Measurements from ENCODE around the gene FERMT3.
"Not testable (repeated sequence)": the region's sequence is repeated elsewhere in the genome, so short reads cannot be mapped to it uniquely, and the experiment has no call there.

Gene FERMT3

GRCh38 chr11:64206457-64207255, at the start of gene FERMT3:
Gene FERMT3, plus strand, starts transcription at chr11:64206721. Its CDS starts 644 bp downstream, at chr11:64207365.
- ChIA-PET CTCF (interaction anchor here (0.7 to 3.0 kb wide), 2 partner anchors 44 to 63 kb away, joined by 3 to 14 read pairs; partner anchors contain the start of gene PLCB3), POLR2A (interaction anchor here (0.7 to 3.8 kb wide), 5 partner anchors 9 to 111 kb away, joined by 3 to 23 read pairs (median 4); partner anchors contain the start of genes PRDX5, STIP1 and TRMT112)
- TF ChIP-seq FOXK2 (IDR thresholded peaks at IDR 0.05) (no peak), L3MBTL2 (conservative IDR thresholded peaks at IDR 0.05) (no peak), SP1 (IDR thresholded peaks at IDR 0.05) (no peak), ELF4 (IDR thresholded peaks at IDR 0.05) (no peak), BHLHE40 (IDR thresholded peaks at IDR 0.05; ENCODE audit: borderline replicate concordance) (no peak), ARNT (IDR thresholded peaks at IDR 0.05) (no peak), FOXM1 (IDR thresholded peaks at IDR 0.05; ENCODE audit: borderline replicate concordance) (no peak), CTBP1 (IDR thresholded peaks at IDR 0.05; ENCODE audit: borderline replicate concordance) (no peak), FOXA1 (IDR thresholded peaks at IDR 0.05) (no peak), SUZ12 (IDR thresholded peaks at IDR 0.05) (no peak), ZNF384 (IDR thresholded peaks at IDR 0.05) (no peak), NFRKB (IDR thresholded peaks at IDR 0.05) (no peak), HDGF (IDR thresholded peaks at IDR 0.05; ENCODE audit: borderline replicate concordance) (no peak), LEF1 (IDR thresholded peaks at IDR 0.05; ENCODE audit: borderline replicate concordance) (no peak), TARDBP (IDR thresholded peaks at IDR 0.05) (no peak)
- TF ChIP-seq, protein P1, sequence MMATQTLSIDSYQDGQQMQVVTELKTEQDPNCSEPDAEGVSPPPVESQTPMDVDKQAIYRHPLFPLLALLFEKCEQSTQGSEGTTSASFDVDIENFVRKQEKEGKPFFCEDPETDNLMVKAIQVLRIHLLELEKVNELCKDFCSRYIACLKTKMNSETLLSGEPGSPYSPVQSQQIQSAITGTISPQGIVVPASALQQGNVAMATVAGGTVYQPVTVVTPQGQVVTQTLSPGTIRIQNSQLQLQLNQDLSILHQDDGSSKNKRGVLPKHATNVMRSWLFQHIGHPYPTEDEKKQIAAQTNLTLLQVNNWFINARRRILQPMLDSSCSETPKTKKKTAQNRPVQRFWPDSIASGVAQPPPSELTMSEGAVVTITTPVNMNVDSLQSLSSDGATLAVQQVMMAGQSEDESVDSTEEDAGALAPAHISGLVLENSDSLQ (IDR thresholded peaks at IDR 0.05) = no peak
- DNase-seq (ENCODE audit: extremely low spot score) = no peak

DNA sequence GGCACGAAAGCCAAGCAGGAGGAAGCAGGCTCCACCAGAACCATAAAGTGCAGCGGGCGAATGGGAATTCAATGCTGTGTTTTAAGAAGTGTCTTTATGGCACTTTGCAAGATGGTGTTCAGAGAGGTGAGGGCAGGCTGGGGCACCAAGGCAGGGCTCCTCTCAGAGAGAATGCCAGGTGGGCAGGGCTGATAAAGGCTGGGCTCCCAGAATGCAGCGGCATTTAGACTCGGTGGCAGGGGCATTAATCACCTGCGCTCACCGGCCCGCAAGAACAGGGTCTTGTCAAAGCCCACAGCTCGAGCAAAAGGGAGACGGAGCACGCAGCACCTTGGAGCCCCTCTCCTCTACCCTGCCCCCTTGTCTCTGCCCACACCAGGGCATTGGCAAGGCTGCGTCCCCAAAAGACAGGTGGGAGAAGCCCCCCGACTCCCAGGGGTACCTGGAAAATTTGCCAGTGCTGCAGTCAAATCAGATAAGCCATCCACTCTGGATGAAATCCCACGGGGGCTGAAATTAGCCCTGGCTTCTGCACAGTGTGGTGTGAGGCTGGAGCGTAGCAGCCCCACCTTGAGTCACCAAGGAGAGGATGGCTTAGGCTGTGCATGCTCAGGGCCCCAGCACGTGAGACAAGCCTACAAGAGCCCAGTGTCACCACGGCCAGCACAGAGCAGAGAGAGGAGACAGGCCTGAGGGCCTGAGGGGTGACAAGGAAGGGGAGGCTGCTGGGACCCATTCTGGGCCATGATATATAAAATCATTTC, 48.7 kb upstream of the FERMT3 start:
- no peak for TF ChIP-seq ELF4 (IDR thresholded peaks at IDR 0.05)
- no peak for TF ChIP-seq SUZ12 (IDR thresholded peaks at IDR 0.05)
- CTCF ChIA-PET = no interaction called here
- no peak for DNase-seq (ENCODE audit: extremely low spot score)
- POLR2A ChIA-PET = no interaction called here

DNA sequence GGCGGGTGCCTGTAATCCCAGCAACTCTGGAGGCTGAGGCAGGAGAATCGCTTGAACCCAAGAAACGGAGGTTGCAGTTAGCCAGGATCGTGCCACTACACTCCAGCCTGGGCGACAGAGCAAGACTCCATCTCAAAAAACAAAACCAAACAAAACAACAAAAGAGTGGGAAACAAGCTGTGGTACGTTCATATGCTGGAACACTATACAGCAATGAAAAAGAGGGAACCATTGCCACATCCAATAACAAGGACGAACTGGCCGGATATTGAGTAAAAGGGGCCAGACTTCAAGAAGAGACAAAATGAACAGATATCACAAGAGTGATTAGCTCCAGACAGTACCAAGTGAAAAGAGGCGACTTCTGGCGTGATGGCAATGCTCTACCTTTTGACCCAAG, 45.5 kb upstream of the FERMT3 start:
- DNase-seq (ENCODE audit: extremely low spot score) = no peak
- TF ChIP-seq, protein P1 (IDR thresholded peaks at IDR 0.05) = no peak
- ChIA-PET POLR2A (no interaction called here), CTCF (no interaction called here)

- not testable (repeated sequence) for DNase-seq (ENCODE audit: extremely low spot score)
- CTCF ChIA-PET = interaction anchor here (0.6 to 1.5 kb wide), 2 partner anchors 10 to 54 kb away, joined by 3 to 5 read pairs; no protein-coding TSS in a partner anchor
- POLR2A ChIA-PET = interaction anchor here (1.3 to 4.2 kb wide), 2 partner anchors 18 to 22 kb away, joined by 4 to 27 read pairs; partner anchors contain the start of gene STIP1
Measured at GRCh38 chr11:64162769-64163168, 43.8 kb upstream of the FERMT3 start.

DNA sequence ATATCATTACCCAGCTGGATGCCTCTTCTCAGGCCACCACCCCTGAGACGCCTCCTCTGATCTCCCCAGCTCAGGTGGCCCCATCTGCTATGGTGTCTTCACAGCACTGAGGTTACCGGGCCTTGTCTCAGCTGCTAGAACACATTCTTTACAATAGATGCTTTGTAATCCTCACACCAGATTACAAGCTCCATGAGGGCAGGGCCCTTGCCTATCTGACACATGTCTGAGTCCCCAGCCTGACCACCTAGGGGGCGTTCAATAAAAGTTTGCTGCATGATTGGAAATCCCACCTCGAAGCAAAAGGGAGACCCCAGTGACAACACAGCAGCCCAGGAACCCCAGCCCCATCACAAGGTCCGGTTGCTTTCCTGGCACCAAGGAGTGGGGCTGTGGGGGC, 42.6 kb upstream of the FERMT3 start:
- TF ChIP-seq NFRKB (IDR thresholded peaks at IDR 0.05) = no peak
- ChIA-PET CTCF (interaction anchor here (1.0 to 1.5 kb wide), 2 partner anchors 11 to 15 kb away, joined by 3 to 5 read pairs; no protein-coding TSS in a partner anchor), POLR2A (interaction anchor here (1.2 to 4.2 kb wide), 3 partner anchors 17 to 325 kb away, joined by 3 to 27 read pairs (median 4); partner anchors contain the start of genes MARK2 and STIP1)
- no peak for DNase-seq (ENCODE audit: extremely low spot score)

DNA sequence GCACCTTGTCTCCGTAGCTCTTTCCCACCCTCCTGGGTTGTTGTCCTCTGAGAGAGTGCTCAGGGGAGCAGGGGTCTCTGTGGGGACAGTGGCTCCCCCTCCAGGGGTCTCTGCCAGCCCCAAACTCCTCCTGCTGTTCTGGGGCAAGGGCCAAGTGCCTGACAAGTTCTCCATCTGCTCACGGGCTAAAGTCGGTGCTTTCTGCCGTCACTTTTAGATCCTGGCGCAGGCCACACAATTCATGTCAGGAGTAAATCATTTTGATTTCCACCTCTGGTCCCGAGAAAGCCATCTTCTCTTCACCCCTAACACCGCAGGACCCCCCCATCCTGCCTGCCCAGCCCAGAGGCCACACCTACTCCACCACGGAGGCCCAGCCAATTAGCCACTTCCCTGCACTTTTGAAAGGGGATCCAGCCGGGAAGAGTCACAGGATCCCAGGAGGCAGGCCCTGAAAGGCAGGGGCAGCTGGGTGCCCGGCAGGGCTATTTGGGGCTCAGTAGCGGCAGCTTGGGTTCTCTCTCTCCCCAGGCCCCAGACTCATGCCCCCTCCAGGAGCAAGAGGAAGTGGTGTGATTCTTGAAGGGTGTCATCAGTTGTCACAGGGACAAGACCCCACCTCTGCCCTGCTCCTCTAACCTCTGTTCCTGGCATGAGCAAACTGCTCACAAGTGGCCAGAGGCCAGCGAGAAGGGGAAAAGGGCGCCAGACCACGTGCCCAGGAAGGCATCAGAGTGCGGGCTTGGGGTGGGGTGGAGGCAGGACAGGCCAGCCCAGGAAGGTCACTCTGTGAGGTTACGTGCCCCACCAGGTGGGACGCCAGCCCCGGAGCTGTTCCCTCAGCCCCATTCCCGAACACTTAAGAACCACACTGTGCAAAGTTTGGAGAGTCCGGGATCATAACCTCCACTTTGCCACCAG, 41.9 kb upstream of the FERMT3 start:
- ChIA-PET CTCF (interaction anchor here (0.6 to 1.5 kb wide), 3 partner anchors 12 to 331 kb away, joined by 3 to 5 read pairs (median 3); no protein-coding TSS in a partner anchor), POLR2A (interaction anchor here (0.6 to 4.2 kb wide), 9 partner anchors 15 to 396 kb away, joined by 3 to 27 read pairs (median 3); partner anchors contain the start of genes MARK2, PLCB3, PRDX5 and STIP1)
- no peak for TF ChIP-seq ELF4 (IDR thresholded peaks at IDR 0.05)
- no peak for TF ChIP-seq TARDBP (IDR thresholded peaks at IDR 0.05)
- TF ChIP-seq NFRKB (IDR thresholded peaks at IDR 0.05) = no peak
- no peak for TF ChIP-seq ZNF384 (IDR thresholded peaks at IDR 0.05)
- no peak for TF ChIP-seq HDGF (IDR thresholded peaks at IDR 0.05; ENCODE audit: borderline replicate concordance)
- no peak for TF ChIP-seq ARNT (IDR thresholded peaks at IDR 0.05)
- TF ChIP-seq L3MBTL2 (conservative IDR thresholded peaks at IDR 0.05) = no peak
- no peak for TF ChIP-seq SP1 (IDR thresholded peaks at IDR 0.05)
- TF ChIP-seq, protein P1 (IDR thresholded peaks at IDR 0.05) = no peak
- TF ChIP-seq BHLHE40 (IDR thresholded peaks at IDR 0.05; ENCODE audit: borderline replicate concordance) = no peak
- no peak for TF ChIP-seq FOXM1 (IDR thresholded peaks at IDR 0.05; ENCODE audit: borderline replicate concordance)
- TF ChIP-seq FOXA1 (IDR thresholded peaks at IDR 0.05) = no peak
- TF ChIP-seq LEF1 (IDR thresholded peaks at IDR 0.05; ENCODE audit: borderline replicate concordance) = no peak
- TF ChIP-seq CTBP1 (IDR thresholded peaks at IDR 0.05; ENCODE audit: borderline replicate concordance) = no peak
- no peak for TF ChIP-seq FOXK2 (IDR thresholded peaks at IDR 0.05)
- no peak for TF ChIP-seq SUZ12 (IDR thresholded peaks at IDR 0.05)
- DNase-seq (ENCODE audit: extremely low spot score) = no peak
